HepG2 (cell line): ENCODE data around the gene ZMYND8. TPM values are rescaled to one million over a fixed set of nuclear protein-coding genes. Genes with fewer than 3 reads are reported as not detected.

ENCODE experiments used
- ATAC-seq: fragments of 200-7000 bp; cut with Tn5 transposase; 3 replicates; pipeline ENCODE4 v1.9.1; 2020; ENCODE audit warnings: mild to moderate bottlenecking, moderate library complexity
- BruUV-seq: library from RNA; stranded (reverse); fragments of 400-500 nt; replicated peaks from 2 replicates; lab custom pipeline; 2021; lab: Mats Ljungman, UMichigan
- CTCF ChIA-PET: fragments of 300-600 bp; formaldehyde crosslinking; extraction: SDS; loops from one replicate; lab custom pipeline; 2021; ENCODE audit warnings: low total read pairs, inconsistent platforms, low intra/inter-chr PET ratio; lab: Yijun Ruan, JAX
- POLR2A ChIA-PET: fragments of 350-600 bp; sonication (Branson Sonifier 250); formaldehyde crosslinking; loops from one replicate; lab custom pipeline; 2020; ENCODE audit warnings: antibody characterized with exemption, inconsistent platforms; lab: Yijun Ruan, JAX
- DNase-seq: peaks from one replicate; pipeline ENCODE4 v3.0.0-alpha.2; 2015; ENCODE audit warnings: low spot score
- FAIRE-seq: peaks from 3 replicates; lab custom pipeline; 2011; peaks lifted over from hg19 to GRCh38; lab: Jason Lieb, UNC
- H2AFZ ChIP-seq: one replicate; pipeline ENCODE4 v1.6.1; 2011; ENCODE audit warnings: low read length, inconsistent platforms
- H3K27ac ChIP-seq: fragments of 300-600 bp; 3 replicates; pipeline ENCODE4 v1.8.0; 2011; ENCODE audit warnings: mixed run types, mild to moderate bottlenecking, mixed read lengths, low read length, inconsistent platforms; ENCODE audit not compliant: insufficient read depth; ENCODE audit errors: extremely low read length
- H3K27me3 ChIP-seq, 2 experiments: fragments of 200-600 bp in 1 of 2; 2 replicates in 1 of 2; 3 replicates in 1 of 2; pipeline versions ENCODE4 v1.6.0 to v1.8.0; 2011; ENCODE audit warnings: low read length in 2 of 2, mild to moderate bottlenecking in 2 of 2, moderate library complexity in 2 of 2, inconsistent platforms in 1 of 2; ENCODE audit not compliant: insufficient read depth in 2 of 2, control insufficient read depth in 1 of 2
- H3K36me3 ChIP-seq, 2 experiments: fragments of 200-600 bp in 1 of 2; replicated peaks in 1 of 2; 2 replicates in 1 of 2; 3 replicates in 1 of 2; pipeline versions ENCODE4 v1.5.1 to v1.8.0; 2011; ENCODE audit warnings: low read length in 2 of 2, inconsistent platforms in 1 of 2; ENCODE audit not compliant: insufficient read depth in 2 of 2, control insufficient read depth in 1 of 2
- H3K4me1 ChIP-seq: 2 replicates; pipeline ENCODE4 v1.5.1; 2012; ENCODE audit warnings: low read length, inconsistent platforms; ENCODE audit not compliant: insufficient read depth
- H3K4me2 ChIP-seq: 2 replicates; pipeline ENCODE4 v1.6.0; 2011; ENCODE audit warnings: low read depth, low read length, inconsistent platforms
- H3K4me3 ChIP-seq, 3 experiments: fragments of 200-600 bp in 1 of 3; sonication (generic), shearing (Covaris generic) in 1 of 3; replicated peaks in 1 of 3; 2 replicates each; pipeline ENCODE4 v1.5.1; 2011 to 2016; ENCODE audit warnings: low read length in 3 of 3, inconsistent platforms in 2 of 3, low read depth in 2 of 3, mild to moderate bottlenecking in 2 of 3, control low read depth in 1 of 3, mixed read lengths in 1 of 3; ENCODE audit not compliant: insufficient read depth in 1 of 3
- H3K79me2 ChIP-seq: one replicate; pipeline ENCODE4 v1.6.1; 2011; ENCODE audit warnings: low read length, inconsistent platforms; ENCODE audit not compliant: insufficient read depth
- H3K9ac ChIP-seq: 2 replicates; pipeline ENCODE4 v1.6.0; 2011; ENCODE audit warnings: mild to moderate bottlenecking, low read depth, low read length, inconsistent platforms; ENCODE audit not compliant: insufficient read depth
- H3K9me3 ChIP-seq: 2 replicates; pipeline ENCODE4 v1.5.1; 2012; ENCODE audit warnings: mild to moderate bottlenecking, low read length
- H4K20me1 ChIP-seq: 2 replicates; pipeline ENCODE4 v1.6.0; 2011; ENCODE audit warnings: inconsistent platforms, mild to moderate bottlenecking, low read length, moderate library complexity; ENCODE audit not compliant: insufficient read depth
- KDM2A ChIP-seq: sonication (generic); formaldehyde crosslinking; IDR thresholded peaks from 2 replicates; pipeline ENCODE4 v1.4.0; 2020; ENCODE audit warnings: low read depth, missing genetic modification reagents, borderline replicate concordance
- KLF15 ChIP-seq: sonication (generic); formaldehyde crosslinking; IDR thresholded peaks from 2 replicates; pipeline ENCODE4 v1.8.1; 2023; ENCODE audit warnings: borderline replicate concordance, mild to moderate bottlenecking, inconsistent platforms, missing genetic modification reagents, mixed read lengths
- MLLT10 ChIP-seq: sonication (generic); formaldehyde crosslinking; IDR thresholded peaks from 2 replicates; pipeline ENCODE4 v1.4.0; 2020; ENCODE audit warnings: missing genetic modification reagents
- MXI1 ChIP-seq: IDR thresholded peaks from 3 replicates; pipeline ENCODE4 v1.6.1; 2012; ENCODE audit warnings: low read depth, low read length, inconsistent platforms, borderline replicate concordance
- PAXIP1 ChIP-seq: sonication (generic); formaldehyde crosslinking; conservative IDR thresholded peaks from 2 replicates; pipeline ENCODE4 v1.4.0; 2020; ENCODE audit warnings: mild to moderate bottlenecking, missing genetic modification reagents, moderate library complexity
- PHF21A ChIP-seq: sonication (generic); formaldehyde crosslinking; IDR thresholded peaks from 2 replicates; pipeline ENCODE4 v1.5.0; 2020; ENCODE audit warnings: mild to moderate bottlenecking, missing genetic modification reagents
- RFX5 ChIP-seq: IDR thresholded peaks from 2 replicates; pipeline ENCODE4 v1.6.1; 2011; ENCODE audit warnings: low read depth, low read length, improper control_type of control experiment
- SP4 ChIP-seq: sonication (generic); formaldehyde crosslinking; IDR thresholded peaks from 2 replicates; pipeline ENCODE4 v1.8.1; 2023; ENCODE audit warnings: mild to moderate bottlenecking, missing genetic modification reagents
- ZNF44 ChIP-seq: sonication (generic); formaldehyde crosslinking; IDR thresholded peaks from 2 replicates; pipeline ENCODE4 v1.5.1; 2020; ENCODE audit warnings: mild to moderate bottlenecking, missing genetic modification reagents
- ZNF598 ChIP-seq: sonication (generic); formaldehyde crosslinking; IDR thresholded peaks from 2 replicates; pipeline ENCODE4 v1.5.1; 2020; ENCODE audit warnings: mild to moderate bottlenecking, missing genetic modification reagents, borderline replicate concordance
- whole genome bisulfite sequencing: methylation state at CpG from one replicate; pipeline ENCODE4 v1.1.6; 2017; ENCODE audit warnings: low lambda C conversion rate; 5-methylcytosine and 5-hydroxymethylcytosine counted together
- in situ Hi-C: cut with HindIII; loops from 2 replicates; pipeline ENCODE4 v1.10.0; 2017; ENCODE audit warnings: low pct_unique_long_range_greater_than_20kb; ENCODE audit not compliant: extremely low pct_ligation_motif_present
- intact Hi-C: fragments of 100-400 bp; cut with micrococcal nuclease; formaldehyde crosslinking; loops from one replicate; pipeline ENCODE4 v1.10.0; 2022; ENCODE audit not compliant: unreplicated experiment
- polyA plus RNA-seq, 8 experiments: library from polyadenylated mRNA; depleted of rRNA in 3 of 8; stranded (reverse) in 7 of 8; unstranded in 1 of 8; fragments of >200 nt; fragmentation: Illumina TruSeq in 4 of 8; extraction: Trizol in 4 of 8; gene quantifications; 2 replicates each; pipeline versions ENCODE4 v1.2.1 to v1.2.3, GENCODE V29; 2011 to 2016; ENCODE audit warnings: low read depth in 4 of 8, missing spikeins in 1 of 8, mixed read lengths in 1 of 8; ENCODE audit not compliant: insufficient read depth in 1 of 8
- total RNA-seq, 5 experiments: library from RNA; depleted of rRNA; stranded (reverse); fragments of >200 nt; fragmentation: Illumina TruSeq; extraction: Trizol; gene quantifications; 2 replicates each; pipeline ENCODE4 v1.2.3, GENCODE V29; 2016; ENCODE audit warnings: low read depth in 1 of 5
- TF ChIP-seq, protein P1 (sequence below): sonication (generic); formaldehyde crosslinking; IDR thresholded peaks from 2 replicates; pipeline ENCODE4 v1.5.1; 2020; ENCODE audit warnings: missing genetic modification reagents, mild to moderate bottlenecking, borderline replicate concordance
- TF ChIP-seq, protein P2 (sequence below): sonication (generic); formaldehyde crosslinking; IDR thresholded peaks from 2 replicates; pipeline ENCODE4 v1.5.0; 2020; ENCODE audit warnings: mild to moderate bottlenecking, missing genetic modification reagents, moderate library complexity
- TF ChIP-seq, protein P3 (sequence below), 2 experiments: sonication (generic) in 1 of 2; formaldehyde crosslinking in 1 of 2; IDR thresholded peaks; 2 replicates each; pipeline versions ENCODE4 v1.5.1 to v1.6.1; 2011 to 2020; ENCODE audit warnings: borderline replicate concordance in 1 of 2, low read depth in 1 of 2, low read length in 1 of 2, mild to moderate bottlenecking in 1 of 2, missing genetic modification reagents in 1 of 2, moderate library complexity in 1 of 2

The ZMYND8 gene
- total and polyA plus RNA-seq, 2 of the 13 experiments (the other 11 are each of a cell fraction or from before 2014, with no cell fraction given) = 53.9 to 84.7 TPM

GRCh38 chr20:47205577-47206123, 150.8 kb downstream of the ZMYND8 start:
- Histone ChIP-seq H3K9ac (no peak overlapping the region), H4K20me1 (peaks cover 5% of the 10 kb centered on the region; the same call in 1 of the 2 replicates), H3K4me2 (no peak overlapping the region), H3K27ac (no peak overlapping the region), H3K36me3 (peaks cover 19 to 26% of the 10 kb centered on the region in 2 experiments), H2AFZ (no peak overlapping the region), H3K79me2 (no peaks in the 10 kb centered on the region), H3K4me1 (peaks cover 52% of the 10 kb centered on the region), H3K27me3 (no peaks in the 10 kb centered on the region), H3K9me3 (no peaks in the 10 kb centered on the region), H3K4me3 (no peak overlapping the region)
- intact Hi-C loops (no loop called here), in situ Hi-C loops (no loop called here)
- whole genome bisulfite sequencing = 47% methylated on average over 9 of the region's 9 CpGs
- DNase-seq (peak; percentile 78), FAIRE-seq (peak; percentile 90), ATAC-seq (peak; percentile 62)
- CTCF ChIA-PET = interaction anchor here (0.9 to 1.3 kb wide), 3 partner anchors 9 to 416 kb away, joined by 3 to 5 read pairs (median 4); no protein-coding TSS in a partner anchor
- no TSS peak for BruUV-seq
- POLR2A ChIA-PET = interaction anchor here (0.9 to 1.6 kb wide), 3 partner anchors 28 to 178 kb away, joined by 3 to 8 read pairs (median 4); no protein-coding TSS in a partner anchor
- TF ChIP-seq PAXIP1 (CRISPR knock-in tag) (peak; percentile 27; the same call in 1 of the 2 replicates), ZNF598 (CRISPR knock-in tag) (0 out of 2 replicates have a peak, but pooled peaks have one; percentile 37), KDM2A (CRISPR knock-in tag) (peak; percentile 43; the same call in 1 of the 2 replicates), MXI1 (peak; percentile 80; the same call in 1 of the 3 replicates), RFX5 (no peak), SP4 (CRISPR knock-in tag) (no peak), ZNF44 (CRISPR knock-in tag) (peak; percentile 87; the same call in 1 of the 2 replicates), PHF21A (CRISPR knock-in tag) (peak; percentile 27; the same call in 1 of the 2 replicates), KLF15 (CRISPR knock-in tag) (no peak), MLLT10 (CRISPR knock-in tag) (no peak)
- TF ChIP-seq, protein P1, sequence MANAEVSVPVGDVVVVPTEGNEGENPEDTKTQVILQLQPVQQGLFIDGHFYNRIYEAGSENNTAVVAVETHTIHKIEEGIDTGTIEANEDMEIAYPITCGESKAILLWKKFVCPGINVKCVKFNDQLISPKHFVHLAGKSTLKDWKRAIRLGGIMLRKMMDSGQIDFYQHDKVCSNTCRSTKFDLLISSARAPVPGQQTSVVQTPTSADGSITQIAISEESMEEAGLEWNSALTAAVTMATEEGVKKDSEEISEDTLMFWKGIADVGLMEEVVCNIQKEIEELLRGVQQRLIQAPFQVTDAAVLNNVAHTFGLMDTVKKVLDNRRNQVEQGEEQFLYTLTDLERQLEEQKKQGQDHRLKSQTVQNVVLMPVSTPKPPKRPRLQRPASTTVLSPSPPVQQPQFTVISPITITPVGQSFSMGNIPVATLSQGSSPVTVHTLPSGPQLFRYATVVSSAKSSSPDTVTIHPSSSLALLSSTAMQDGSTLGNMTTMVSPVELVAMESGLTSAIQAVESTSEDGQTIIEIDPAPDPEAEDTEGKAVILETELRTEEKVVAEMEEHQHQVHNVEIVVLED (CRISPR knock-in tag) = peak; percentile 32; the same call in 1 of the 2 replicates
- TF ChIP-seq, protein P2, sequence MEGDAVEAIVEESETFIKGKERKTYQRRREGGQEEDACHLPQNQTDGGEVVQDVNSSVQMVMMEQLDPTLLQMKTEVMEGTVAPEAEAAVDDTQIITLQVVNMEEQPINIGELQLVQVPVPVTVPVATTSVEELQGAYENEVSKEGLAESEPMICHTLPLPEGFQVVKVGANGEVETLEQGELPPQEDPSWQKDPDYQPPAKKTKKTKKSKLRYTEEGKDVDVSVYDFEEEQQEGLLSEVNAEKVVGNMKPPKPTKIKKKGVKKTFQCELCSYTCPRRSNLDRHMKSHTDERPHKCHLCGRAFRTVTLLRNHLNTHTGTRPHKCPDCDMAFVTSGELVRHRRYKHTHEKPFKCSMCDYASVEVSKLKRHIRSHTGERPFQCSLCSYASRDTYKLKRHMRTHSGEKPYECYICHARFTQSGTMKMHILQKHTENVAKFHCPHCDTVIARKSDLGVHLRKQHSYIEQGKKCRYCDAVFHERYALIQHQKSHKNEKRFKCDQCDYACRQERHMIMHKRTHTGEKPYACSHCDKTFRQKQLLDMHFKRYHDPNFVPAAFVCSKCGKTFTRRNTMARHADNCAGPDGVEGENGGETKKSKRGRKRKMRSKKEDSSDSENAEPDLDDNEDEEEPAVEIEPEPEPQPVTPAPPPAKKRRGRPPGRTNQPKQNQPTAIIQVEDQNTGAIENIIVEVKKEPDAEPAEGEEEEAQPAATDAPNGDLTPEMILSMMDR = peak; percentile 80
- TF ChIP-seq, protein P3, sequence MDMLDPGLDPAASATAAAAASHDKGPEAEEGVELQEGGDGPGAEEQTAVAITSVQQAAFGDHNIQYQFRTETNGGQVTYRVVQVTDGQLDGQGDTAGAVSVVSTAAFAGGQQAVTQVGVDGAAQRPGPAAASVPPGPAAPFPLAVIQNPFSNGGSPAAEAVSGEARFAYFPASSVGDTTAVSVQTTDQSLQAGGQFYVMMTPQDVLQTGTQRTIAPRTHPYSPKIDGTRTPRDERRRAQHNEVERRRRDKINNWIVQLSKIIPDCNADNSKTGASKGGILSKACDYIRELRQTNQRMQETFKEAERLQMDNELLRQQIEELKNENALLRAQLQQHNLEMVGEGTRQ (IDR thresholded peaks at IDR 0.05; ENCODE audit: low read depth, low read length) = peak; percentile 55; the same call in 1 of the 2 replicates
- TF ChIP-seq, protein P3 (CRISPR knock-in tag; IDR thresholded peaks at IDR 0.05; ENCODE audit: borderline replicate concordance) = no peak; the same call in 1 of the 2 replicates
